ENCODE results near the gene CR1L. TPM values are rescaled to one million over a fixed set of nuclear protein-coding genes. Genes with fewer than 3 reads are reported as not detected.
A peak's percentile ranks its signal among the peaks of the same experiment; 100 is the strongest.

The CR1L gene
- total RNA-seq, result not detected in 3 replicates
- long read RNA-seq, result 0 reads

- Mint-ChIP-seq H3K4me1 (ENCODE audit: low read depth) (no peaks in the 10 kb centered on the region), H3K36me3 (ENCODE audit: low read depth) (no peaks in the 10 kb centered on the region), H3K27me3 (ENCODE audit: low read depth) (peaks cover 26% of the 10 kb centered on the region), H3K9me3 (ENCODE audit: low read depth) (no peaks in the 10 kb centered on the region), H3K27ac (ENCODE audit: unreplicated experiment) (no peak within 1 kb of the TSS), H3K4me3 (ENCODE audit: unreplicated experiment) (no peak within 1 kb of the TSS)
- peak; percentile 91 for DNase-seq (ENCODE audit: low spot score)
- TF ChIP-seq CTCF (IDR thresholded peaks at IDR 0.05), result no peak
Observed at GRCh38 chr1:207644852-207645634, at the start of gene CR1L. TSS of gene CR1L (plus strand) at chr1:207645133. CDS start at chr1:207645234, 101 bp downstream.

DNA sequence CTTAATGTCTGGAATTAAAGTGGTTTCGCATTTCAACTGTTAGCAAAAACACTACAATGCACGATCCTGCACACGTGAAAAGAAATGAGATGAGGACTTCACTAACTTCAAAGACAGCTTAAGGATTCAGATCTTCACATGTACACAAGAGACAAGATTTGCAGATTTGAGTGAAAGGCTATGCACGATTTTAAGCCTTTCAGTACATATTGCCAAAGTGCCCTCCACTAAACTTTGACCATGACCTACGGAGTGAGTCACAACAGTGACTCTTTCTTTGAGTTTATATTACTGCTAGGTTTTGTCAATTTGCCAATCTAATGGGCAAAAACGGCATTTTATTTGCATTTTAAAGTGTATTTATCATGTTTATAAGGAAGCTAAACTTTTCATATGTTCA is 41.2 kb upstream of the CR1L start:
- H3K27me3 Mint-ChIP-seq (ENCODE audit: low read depth), result peaks cover 25% of the 10 kb centered on the region
- H3K9me3 Mint-ChIP-seq (ENCODE audit: low read depth), result peaks cover 4% of the 10 kb centered on the region

DNA sequence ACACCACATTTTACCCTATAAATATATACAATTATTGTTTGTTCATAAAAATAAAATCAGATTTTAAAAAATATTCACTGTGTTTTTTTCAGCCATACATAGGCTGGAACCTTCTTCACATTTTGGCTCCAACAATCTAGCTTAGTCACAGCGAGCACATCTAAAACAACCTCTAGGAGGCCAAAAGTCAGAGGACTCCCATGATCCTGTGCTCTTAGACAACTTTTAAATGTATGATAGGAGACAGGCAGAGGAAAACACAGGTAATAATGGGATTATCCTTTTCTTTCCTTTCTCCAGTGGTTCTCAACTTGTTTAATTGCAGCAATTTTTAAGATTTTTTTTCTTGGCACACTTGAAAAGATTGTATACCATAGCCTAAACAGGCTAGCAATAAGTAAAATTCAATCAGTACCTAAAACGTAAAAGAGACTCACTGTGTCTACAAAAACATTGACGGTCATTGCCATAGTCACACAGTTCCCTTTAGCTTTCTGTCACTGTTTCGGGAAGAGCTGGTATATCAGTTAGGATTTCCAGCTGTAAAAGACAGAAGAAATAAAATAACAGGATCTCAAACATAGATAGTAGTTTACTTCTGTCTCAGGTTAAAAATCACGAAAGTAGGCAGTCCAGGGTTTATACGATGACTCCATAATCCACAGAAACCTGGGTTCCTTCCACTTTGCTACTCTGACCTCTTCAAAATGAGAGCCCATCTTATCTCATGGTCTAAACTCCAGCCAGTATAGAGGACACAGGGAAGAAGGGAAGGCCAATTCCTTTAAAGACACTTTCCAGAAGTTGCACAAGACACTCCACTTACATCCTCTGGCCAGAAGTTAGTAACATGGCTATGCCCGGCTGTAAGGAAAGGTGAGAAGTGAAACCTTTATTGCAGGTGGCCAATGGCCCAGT is 39.2 kb upstream of the CR1L start:
- TF ChIP-seq CTCF (IDR thresholded peaks at IDR 0.05), result no peak
- H3K4me3 Mint-ChIP-seq (ENCODE audit: unreplicated experiment), result no peak overlapping the region
- peaks cover 24% of the 10 kb centered on the region for H3K27me3 Mint-ChIP-seq (ENCODE audit: low read depth)
- H3K27ac Mint-ChIP-seq (ENCODE audit: unreplicated experiment), result no peak overlapping the region
- DNase-seq (ENCODE audit: low spot score), result no peak
- no peaks in the 10 kb centered on the region for H3K36me3 Mint-ChIP-seq (ENCODE audit: low read depth)
- H3K4me1 Mint-ChIP-seq (ENCODE audit: low read depth), result no peaks in the 10 kb centered on the region
- no peaks in the 10 kb centered on the region for H3K9me3 Mint-ChIP-seq (ENCODE audit: low read depth)

More for the DNA sequence above, 41.2 kb upstream of the CR1L start:
- DNase-seq (ENCODE audit: low spot score), result no peak
- no peak overlapping the region for H3K27ac Mint-ChIP-seq (ENCODE audit: unreplicated experiment)
- no peak overlapping the region for H3K4me3 Mint-ChIP-seq (ENCODE audit: unreplicated experiment)
- no peaks in the 10 kb centered on the region for H3K4me1 Mint-ChIP-seq (ENCODE audit: low read depth)
- no peak for TF ChIP-seq CTCF (IDR thresholded peaks at IDR 0.05)
- H3K36me3 Mint-ChIP-seq (ENCODE audit: low read depth), result no peaks in the 10 kb centered on the region

GRCh38 chr1:207606362-207606755 is 38.6 kb upstream of the CR1L start:
- Mint-ChIP-seq H3K4me1 (ENCODE audit: low read depth) (no peaks in the 10 kb centered on the region), H3K27me3 (ENCODE audit: low read depth) (peaks cover 27% of the 10 kb centered on the region), H3K9me3 (ENCODE audit: low read depth) (no peaks in the 10 kb centered on the region), H3K4me3 (ENCODE audit: unreplicated experiment) (no peak overlapping the region), H3K27ac (ENCODE audit: unreplicated experiment) (no peak overlapping the region), H3K36me3 (ENCODE audit: low read depth) (no peaks in the 10 kb centered on the region)
- DNase-seq (ENCODE audit: low spot score), result no peak
- TF ChIP-seq CTCF (IDR thresholded peaks at IDR 0.05), result no peak

- DNase-seq (ENCODE audit: low spot score), result no peak
- H3K27me3 Mint-ChIP-seq (ENCODE audit: low read depth), result peaks cover 21% of the 10 kb centered on the region
- no peak overlapping the region for H3K4me3 Mint-ChIP-seq (ENCODE audit: unreplicated experiment)
- H3K4me1 Mint-ChIP-seq (ENCODE audit: low read depth), result no peaks in the 10 kb centered on the region
- H3K27ac Mint-ChIP-seq (ENCODE audit: unreplicated experiment), result no peak overlapping the region
- H3K9me3 Mint-ChIP-seq (ENCODE audit: low read depth), result no peaks in the 10 kb centered on the region
- no peaks in the 10 kb centered on the region for H3K36me3 Mint-ChIP-seq (ENCODE audit: low read depth)
- TF ChIP-seq CTCF (IDR thresholded peaks at IDR 0.05), result no peak
Observed at GRCh38 chr1:207612762-207613161, 32.2 kb upstream of the CR1L start.

Measured in chondrocyte (in vitro differentiated cells).